BJ (cell line): ENCODE data around the gene ZNF253. TPM values are rescaled to one million over a fixed set of nuclear protein-coding genes. Genes with fewer than 3 reads are reported as not detected.
"Not testable (repeated sequence)": the region's sequence is repeated elsewhere in the genome, so short reads cannot be mapped to it uniquely, and the experiment has no call there.

ENCODE experiments used
- CTCF ChIA-PET: fragments of 350-600 bp; formaldehyde crosslinking; extraction: SDS; loops from one replicate; lab custom pipeline; 2021; ENCODE audit warnings: antibody characterized with exemption, inconsistent platforms; lab: Yijun Ruan, JAX
- POLR2A ChIA-PET: fragments of 300-600 bp; sonication (Branson Sonifier 250); formaldehyde crosslinking; extraction: SDS; loops from one replicate; lab custom pipeline; 2021; ENCODE audit warnings: antibody characterized with exemption; lab: Charles Lee
- DNase-seq: peaks from one replicate; pipeline ENCODE4 v3.0.0-alpha.2; 2011; ENCODE audit warnings: low read depth
- H3K27me3 ChIP-seq: 2 replicates; pipeline ENCODE4 v1.6.0; 2011; ENCODE audit warnings: low read length; ENCODE audit not compliant: control insufficient read depth, insufficient read depth
- H3K36me3 ChIP-seq: 2 replicates; pipeline ENCODE4 v1.5.1; 2011; ENCODE audit warnings: low read length; ENCODE audit not compliant: control insufficient read depth, insufficient read depth
- H3K4me3 ChIP-seq: 2 replicates; pipeline ENCODE4 v1.5.1; 2011; ENCODE audit warnings: low read depth, mild to moderate bottlenecking, control low read depth, low read length
- polyA plus RNA-seq: library from polyadenylated mRNA; depleted of rRNA; stranded (reverse); fragments of >200 nt; gene quantifications from 2 replicates; pipeline ENCODE4 v1.2.3, GENCODE V29; 2011
- TF ChIP-seq, protein P1 (sequence below): IDR thresholded peaks from 2 replicates; pipeline ENCODE4 v1.5.1; 2011; ENCODE audit warnings: low read depth, mild to moderate bottlenecking, control low read depth, inconsistent platforms, low read length, moderate library complexity; ENCODE audit not compliant: insufficient read depth

Gene ZNF253
- polyA plus RNA-seq, 1 experiment, result 0.67 TPM

DNA sequence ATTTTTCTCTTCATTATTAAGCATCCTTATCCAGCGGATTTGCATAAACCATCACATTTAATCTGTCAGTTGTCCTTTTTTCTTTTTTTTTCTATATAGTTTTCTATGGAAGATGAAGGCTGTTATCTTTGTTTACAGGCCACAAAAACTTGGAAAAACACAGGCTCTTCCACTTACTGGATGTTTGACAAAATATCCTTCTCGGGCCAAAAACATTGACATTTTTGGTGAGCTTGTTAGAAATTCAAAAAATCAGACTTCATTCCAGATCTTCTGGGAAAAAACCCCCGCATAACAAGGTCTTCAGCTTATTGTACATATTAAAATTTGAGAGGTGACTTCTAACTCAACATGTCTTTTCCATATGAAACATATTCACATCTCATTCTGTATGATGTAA is 48.9 kb downstream of the ZNF253 start:
- ChIA-PET CTCF (no interaction called here), POLR2A (no interaction called here)
- H3K27me3 ChIP-seq, result no peaks in the 10 kb centered on the region
- TF ChIP-seq, protein P1, sequence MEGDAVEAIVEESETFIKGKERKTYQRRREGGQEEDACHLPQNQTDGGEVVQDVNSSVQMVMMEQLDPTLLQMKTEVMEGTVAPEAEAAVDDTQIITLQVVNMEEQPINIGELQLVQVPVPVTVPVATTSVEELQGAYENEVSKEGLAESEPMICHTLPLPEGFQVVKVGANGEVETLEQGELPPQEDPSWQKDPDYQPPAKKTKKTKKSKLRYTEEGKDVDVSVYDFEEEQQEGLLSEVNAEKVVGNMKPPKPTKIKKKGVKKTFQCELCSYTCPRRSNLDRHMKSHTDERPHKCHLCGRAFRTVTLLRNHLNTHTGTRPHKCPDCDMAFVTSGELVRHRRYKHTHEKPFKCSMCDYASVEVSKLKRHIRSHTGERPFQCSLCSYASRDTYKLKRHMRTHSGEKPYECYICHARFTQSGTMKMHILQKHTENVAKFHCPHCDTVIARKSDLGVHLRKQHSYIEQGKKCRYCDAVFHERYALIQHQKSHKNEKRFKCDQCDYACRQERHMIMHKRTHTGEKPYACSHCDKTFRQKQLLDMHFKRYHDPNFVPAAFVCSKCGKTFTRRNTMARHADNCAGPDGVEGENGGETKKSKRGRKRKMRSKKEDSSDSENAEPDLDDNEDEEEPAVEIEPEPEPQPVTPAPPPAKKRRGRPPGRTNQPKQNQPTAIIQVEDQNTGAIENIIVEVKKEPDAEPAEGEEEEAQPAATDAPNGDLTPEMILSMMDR, result no peak
- H3K36me3 ChIP-seq, result no peaks in the 10 kb centered on the region
- H3K4me3 ChIP-seq, result no peak overlapping the region
- DNase-seq, result no peak

DNA sequence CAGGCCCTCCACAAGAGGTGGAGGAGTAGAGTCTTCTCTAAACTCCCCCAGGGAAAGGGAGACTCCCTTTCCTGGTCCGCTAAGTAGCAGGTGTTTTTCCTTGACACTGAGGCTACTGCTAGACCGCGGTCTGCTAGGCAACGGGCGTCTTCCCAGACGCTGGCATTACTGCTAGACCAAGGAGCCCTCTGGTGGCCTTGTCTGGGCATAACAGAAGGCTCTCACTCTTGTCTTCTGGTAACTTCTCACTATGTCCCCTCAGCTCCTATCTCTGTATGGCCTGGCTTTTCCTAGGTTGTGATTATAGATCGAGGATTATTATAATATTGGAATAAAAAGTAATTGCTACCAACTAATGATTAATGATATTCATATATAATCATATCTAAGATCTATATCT is 64.7 kb downstream of the ZNF253 start:
- H3K27me3 ChIP-seq, DNase-seq, H3K4me3 ChIP-seq, POLR2A ChIA-PET, H3K36me3 ChIP-seq: not testable (repeated sequence)
- CTCF ChIA-PET, result interaction anchor here (1.2 kb wide), 1 partner anchor 29 kb away, joined by 3 read pairs; no protein-coding TSS in a partner anchor

DNA sequence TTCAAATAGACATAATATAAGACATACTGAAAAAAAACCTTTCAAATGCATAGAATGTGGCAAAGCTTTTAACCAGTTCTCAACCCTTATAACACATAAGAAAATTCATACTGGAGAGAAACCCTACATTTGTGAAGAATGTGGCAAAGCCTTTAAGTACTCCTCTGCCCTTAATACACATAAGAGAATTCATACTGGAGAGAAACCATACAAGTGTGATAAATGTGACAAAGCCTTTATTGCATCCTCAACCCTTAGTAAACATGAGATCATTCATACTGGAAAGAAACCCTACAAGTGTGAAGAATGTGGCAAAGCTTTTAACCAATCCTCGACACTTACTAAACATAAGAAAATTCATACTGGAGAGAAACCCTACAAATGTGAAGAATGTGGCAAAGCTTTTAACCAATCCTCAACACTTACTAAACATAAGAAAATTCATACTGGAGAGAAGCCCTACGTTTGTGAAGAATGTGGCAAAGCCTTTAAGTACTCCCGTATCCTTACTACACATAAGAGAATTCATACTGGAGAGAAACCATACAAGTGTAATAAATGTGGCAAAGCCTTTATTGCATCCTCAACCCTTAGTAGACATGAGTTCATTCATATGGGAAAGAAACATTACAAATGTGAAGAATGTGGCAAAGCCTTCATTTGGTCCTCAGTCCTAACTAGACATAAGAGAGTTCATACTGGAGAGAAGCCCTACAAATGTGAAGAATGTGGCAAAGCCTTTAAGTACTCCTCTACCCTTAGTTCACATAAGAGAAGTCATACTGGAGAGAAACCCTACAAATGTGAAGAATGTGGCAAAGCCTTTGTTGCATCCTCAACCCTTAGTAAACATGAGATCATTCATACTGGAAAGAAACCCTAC is 68.0 kb downstream of the ZNF253 start:
- DNase-seq, H3K36me3 ChIP-seq, POLR2A ChIA-PET, H3K27me3 ChIP-seq, H3K4me3 ChIP-seq, CTCF ChIA-PET: not testable (repeated sequence)

DNA sequence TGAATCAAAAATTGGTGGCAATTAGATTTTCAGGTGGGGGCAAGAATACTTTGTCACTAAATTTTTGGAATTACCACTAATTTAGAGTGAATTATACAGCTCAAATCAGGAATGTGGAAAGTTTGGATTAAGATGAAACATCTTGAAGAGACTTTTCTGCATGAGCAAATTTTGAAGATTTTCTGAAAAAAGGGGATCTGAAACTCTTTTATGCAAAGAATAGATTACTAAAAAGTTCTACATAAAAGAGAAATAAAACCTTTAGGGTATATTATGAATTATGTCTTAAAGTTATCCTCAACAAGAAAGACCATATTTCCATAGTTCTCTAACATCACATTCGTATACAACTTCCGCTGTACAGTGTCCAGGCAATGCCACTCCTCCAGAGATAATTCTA is 71.7 kb downstream of the ZNF253 start:
- TF ChIP-seq, protein P1, result no peak
- Histone ChIP-seq H3K27me3 (no peaks in the 10 kb centered on the region), H3K4me3 (no peak overlapping the region), H3K36me3 (no peaks in the 10 kb centered on the region)
- no peak for DNase-seq
- ChIA-PET POLR2A (no interaction called here), CTCF (interaction anchor here (1.3 to 1.7 kb wide), 2 partner anchors 9 to 31 kb away, joined by 3 to 4 read pairs; no protein-coding TSS in a partner anchor)

DNA sequence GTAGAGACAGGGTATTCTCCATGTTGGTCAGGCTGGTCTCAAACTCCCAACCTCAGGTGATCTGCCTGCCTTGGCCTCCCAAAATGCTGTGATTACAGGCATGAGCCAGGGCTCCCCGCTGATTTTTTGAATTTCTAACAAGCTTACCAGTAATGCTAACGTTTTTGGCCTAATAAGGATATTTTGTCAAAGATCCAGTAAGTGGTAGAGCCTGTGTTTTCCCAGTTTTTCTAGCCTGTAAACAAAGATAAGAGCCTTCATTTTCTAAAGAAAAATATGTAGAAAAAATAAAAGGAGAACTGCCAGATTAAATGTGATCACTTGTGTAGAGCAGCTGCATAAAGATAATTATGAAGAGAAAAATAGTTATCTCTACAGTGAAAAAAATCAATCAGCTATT is 72.8 kb downstream of the ZNF253 start:
- TF ChIP-seq, protein P1, result no peak
- no peaks in the 10 kb centered on the region for H3K27me3 ChIP-seq
- ChIA-PET CTCF (interaction anchor here (0.7 kb wide), 1 partner anchor 8 kb away, joined by 3 read pairs; no protein-coding TSS in a partner anchor), POLR2A (no interaction called here)
- H3K36me3 ChIP-seq, result no peaks in the 10 kb centered on the region
- DNase-seq, result no peak
- no peak overlapping the region for H3K4me3 ChIP-seq

DNA sequence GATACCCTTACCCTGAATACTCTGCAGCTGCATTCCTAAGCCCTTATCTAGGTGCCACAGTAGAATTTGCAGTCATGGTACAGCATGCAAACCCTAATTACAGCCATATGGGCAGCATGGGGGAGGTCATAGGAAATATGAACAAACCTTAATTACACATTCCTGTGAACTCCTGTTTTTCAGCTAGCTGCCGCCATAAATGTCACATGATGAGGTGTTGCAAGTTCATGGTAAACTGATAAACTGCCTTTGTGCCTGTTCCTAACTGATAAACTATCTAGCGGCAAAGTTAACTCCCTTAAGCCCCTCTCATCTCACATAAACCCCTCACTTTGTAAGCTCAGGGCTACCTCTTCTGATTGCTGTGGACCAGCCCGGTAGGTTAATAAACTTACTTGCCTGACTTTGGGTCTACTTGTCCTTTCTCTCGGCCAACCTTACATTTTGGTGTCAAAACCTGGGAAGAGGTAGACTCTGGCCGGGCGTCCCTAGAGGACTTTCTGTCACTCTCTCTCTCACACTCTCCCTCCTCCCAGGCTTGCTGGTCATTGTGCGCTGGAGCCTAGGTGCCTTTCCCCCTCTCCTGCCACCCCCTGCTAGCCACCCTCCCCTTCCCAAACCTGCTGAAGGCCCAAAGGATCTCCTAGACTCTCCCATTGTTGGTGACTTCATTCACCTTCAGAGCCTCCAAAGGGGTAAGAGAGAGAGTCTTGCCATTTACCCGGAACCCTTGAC is 78.3 kb downstream of the ZNF253 start:
- TF ChIP-seq, protein P1, result no peak
- Histone ChIP-seq H3K4me3 (no peak overlapping the region), H3K27me3 (no peaks in the 10 kb centered on the region), H3K36me3 (no peaks in the 10 kb centered on the region)
- DNase-seq, result no peak
- ChIA-PET CTCF (no interaction called here), POLR2A (no interaction called here)
